ENCODE measurements around the gene DIS3L2.

DNA sequence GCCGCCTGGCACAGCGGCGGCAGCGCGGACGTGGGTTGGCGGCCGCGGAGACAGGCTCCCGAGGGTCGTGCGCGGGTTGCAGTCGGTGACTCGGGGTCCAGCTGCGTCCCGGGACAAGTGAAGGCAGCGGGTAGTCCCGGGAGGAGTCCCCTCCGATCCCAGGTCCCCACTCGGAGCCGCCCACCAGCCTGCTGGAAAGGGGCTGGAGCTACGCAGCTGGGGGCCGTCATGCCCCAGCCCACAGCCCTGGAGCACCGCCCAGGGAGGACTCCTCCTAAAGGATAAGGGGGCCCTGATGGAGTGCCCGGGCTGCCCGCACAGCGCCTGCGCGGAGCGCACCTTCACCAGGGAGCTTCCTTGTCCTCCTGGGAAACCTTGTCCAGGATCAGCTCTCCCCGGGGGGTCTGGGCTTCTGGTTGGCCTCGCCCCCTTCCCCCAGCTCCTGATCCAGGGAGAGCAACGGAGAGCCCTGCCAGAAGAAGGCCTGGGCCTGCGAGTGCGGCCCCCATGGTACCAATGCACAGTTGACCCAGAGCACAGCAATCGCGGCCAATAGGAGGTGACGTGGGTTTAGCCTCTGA lies 391.1 kb downstream of the DIS3L2 start:
- TF ChIP-seq, protein P1, sequence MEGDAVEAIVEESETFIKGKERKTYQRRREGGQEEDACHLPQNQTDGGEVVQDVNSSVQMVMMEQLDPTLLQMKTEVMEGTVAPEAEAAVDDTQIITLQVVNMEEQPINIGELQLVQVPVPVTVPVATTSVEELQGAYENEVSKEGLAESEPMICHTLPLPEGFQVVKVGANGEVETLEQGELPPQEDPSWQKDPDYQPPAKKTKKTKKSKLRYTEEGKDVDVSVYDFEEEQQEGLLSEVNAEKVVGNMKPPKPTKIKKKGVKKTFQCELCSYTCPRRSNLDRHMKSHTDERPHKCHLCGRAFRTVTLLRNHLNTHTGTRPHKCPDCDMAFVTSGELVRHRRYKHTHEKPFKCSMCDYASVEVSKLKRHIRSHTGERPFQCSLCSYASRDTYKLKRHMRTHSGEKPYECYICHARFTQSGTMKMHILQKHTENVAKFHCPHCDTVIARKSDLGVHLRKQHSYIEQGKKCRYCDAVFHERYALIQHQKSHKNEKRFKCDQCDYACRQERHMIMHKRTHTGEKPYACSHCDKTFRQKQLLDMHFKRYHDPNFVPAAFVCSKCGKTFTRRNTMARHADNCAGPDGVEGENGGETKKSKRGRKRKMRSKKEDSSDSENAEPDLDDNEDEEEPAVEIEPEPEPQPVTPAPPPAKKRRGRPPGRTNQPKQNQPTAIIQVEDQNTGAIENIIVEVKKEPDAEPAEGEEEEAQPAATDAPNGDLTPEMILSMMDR (conservative IDR thresholded peaks at IDR 0.05; ENCODE audit: low read length), result no peak
- no peak for TF ChIP-seq EZH2phosphoT487 (IDR thresholded peaks at IDR 0.05; ENCODE audit: borderline replicate concordance)
